ENCODE measurements around the gene MGRN1. TPM values are rescaled to one million over a fixed set of nuclear protein-coding genes. Genes with fewer than 3 reads are reported as not detected.
A peak's percentile ranks its signal among the peaks of the same experiment; 100 is the strongest.

The MGRN1 gene
- total RNA-seq, 5 donors from 2014 or later (not counting 1 experiment from before 2014, with no cell fraction given): 63.1 to 76.8 (median 72.2) TPM

- Mint-ChIP-seq H3K36me3 (peaks cover 4% of the 10 kb centered on the region), H3K4me3 (no peak overlapping the region), H3K9me3 (no peaks in the 10 kb centered on the region), H3K27me3 (no peaks in the 10 kb centered on the region), H3K4me1 (peaks cover 32 to 36% (median 34%) of the 10 kb centered on the region in 3 donors), H3K27ac (peak overlapping the region; percentile 31 to 46)
- no peak for ATAC-seq (replicated peaks in 1 of 4)
- ChIA-PET CTCF (no interaction called here), POLR2A (no interaction called here)
- H3K36me3 ChIP-seq (ENCODE audit: control insufficient read depth in 2 of 2, extremely low read depth in 1 of 2, insufficient read depth in 1 of 2, low read length in 1 of 2): peaks cover 7% of the 10 kb centered on the region in 2 donors
- WGBS (ENCODE audit: insufficient coverage): 90% methylated on average over 23 of the region's 27 CpGs
- H3K4me1 ChIP-seq (ENCODE audit: control insufficient read depth in 1 of 2, extremely low read depth in 1 of 2, insufficient read depth in 2 of 2, low read length in 2 of 2): peaks cover 0 to 34% of the 10 kb centered on the region in 2 experiments
- no peaks in the 10 kb centered on the region for H3K9me3 ChIP-seq
- no peaks in the 10 kb centered on the region for H3K27me3 ChIP-seq (replicated peaks in 1 of 2; ENCODE audit: control insufficient read depth in 2 of 2, extremely low read depth in 1 of 2, insufficient read depth in 2 of 2, low read length in 1 of 2)
- H3K27ac ChIP-seq (ENCODE audit: low read length): no peak overlapping the region
- DNase-seq: no peak
- no peak overlapping the region for H3K4me3 ChIP-seq (ENCODE audit: control insufficient read depth in 1 of 2, extremely low read depth in 1 of 2, low read length in 1 of 2)
Observed at GRCh38 chr16:4639899-4640509, 15.4 kb downstream of the MGRN1 start.

GRCh38 chr16:4640572-4641305 lies 16.1 kb downstream of the MGRN1 start:
- Mint-ChIP-seq H3K27ac (peak overlapping the region; percentile 59 to 84), H3K27me3 (no peaks in the 10 kb centered on the region), H3K9me3 (no peaks in the 10 kb centered on the region), H3K4me1 (peaks cover 37 to 43% (median 40%) of the 10 kb centered on the region in 3 donors), H3K4me3 (peak overlapping the region in 1 of 3 donors; percentile 40), H3K36me3 (peaks cover 4% of the 10 kb centered on the region)
- POLR2A ChIA-PET: no interaction called here
- no peak overlapping the region for H3K27ac ChIP-seq (ENCODE audit: low read length)
- no peaks in the 10 kb centered on the region for H3K9me3 ChIP-seq
- DNase-seq (peak in 1 of 35 experiments; percentile 25), ATAC-seq (replicated peaks in 1 of 4) (peak in 1 of 4 experiments; percentile 46)
- H3K4me1 ChIP-seq (ENCODE audit: control insufficient read depth in 1 of 2, extremely low read depth in 1 of 2, insufficient read depth in 2 of 2, low read length in 2 of 2): peaks cover 0 to 39% of the 10 kb centered on the region in 2 experiments
- no peak overlapping the region for H3K4me3 ChIP-seq (ENCODE audit: control insufficient read depth in 1 of 2, extremely low read depth in 1 of 2, low read length in 1 of 2)
- CTCF ChIA-PET: no interaction called here
- H3K36me3 ChIP-seq (ENCODE audit: control insufficient read depth in 2 of 2, extremely low read depth in 1 of 2, insufficient read depth in 1 of 2, low read length in 1 of 2): peaks cover 7 to 12% of the 10 kb centered on the region in 2 donors
- WGBS (ENCODE audit: insufficient coverage): 67% methylated on average over 7 of the region's 19 CpGs
- no peaks in the 10 kb centered on the region for H3K27me3 ChIP-seq (replicated peaks in 1 of 2; ENCODE audit: control insufficient read depth in 2 of 2, extremely low read depth in 1 of 2, insufficient read depth in 2 of 2, low read length in 1 of 2)

GRCh38 chr16:4641306-4641687 lies 16.7 kb downstream of the MGRN1 start:
- DNase-seq (no peak), ATAC-seq (replicated peaks in 1 of 4) (no peak)
- WGBS (ENCODE audit: insufficient coverage): 100% methylated on average over 2 of the region's 5 CpGs
- Mint-ChIP-seq H3K27me3 (no peaks in the 10 kb centered on the region), H3K4me1 (peaks cover 37 to 47% (median 42%) of the 10 kb centered on the region in 3 donors), H3K36me3 (peaks cover 2% of the 10 kb centered on the region), H3K9me3 (no peaks in the 10 kb centered on the region), H3K4me3 (peak overlapping the region in 2 of 3 donors; percentile 7 to 40), H3K27ac (peak overlapping the region; percentile 59 to 84)
- Histone ChIP-seq H3K27ac (ENCODE audit: low read length) (no peak overlapping the region), H3K27me3 (replicated peaks in 1 of 2; ENCODE audit: control insufficient read depth in 2 of 2, extremely low read depth in 1 of 2, insufficient read depth in 2 of 2, low read length in 1 of 2) (no peaks in the 10 kb centered on the region), H3K4me3 (ENCODE audit: control insufficient read depth in 1 of 2, extremely low read depth in 1 of 2, low read length in 1 of 2) (no peak overlapping the region), H3K36me3 (ENCODE audit: control insufficient read depth in 2 of 2, extremely low read depth in 1 of 2, insufficient read depth in 1 of 2, low read length in 1 of 2) (peaks cover 7 to 12% of the 10 kb centered on the region in 2 donors), H3K9me3 (no peaks in the 10 kb centered on the region), H3K4me1 (ENCODE audit: control insufficient read depth in 1 of 2, extremely low read depth in 1 of 2, insufficient read depth in 2 of 2, low read length in 2 of 2) (peaks cover 0 to 44% of the 10 kb centered on the region in 2 experiments)
- CTCF ChIA-PET: no interaction called here
- POLR2A ChIA-PET: interaction anchor here in 1 of 2 donors (0.6 kb wide), 1 partner anchor 25 kb away, joined by 3 read pairs; no protein-coding TSS in a partner anchor

GRCh38 chr16:4641895-4642294 lies 17.3 kb downstream of the MGRN1 start:
- no peaks in the 10 kb centered on the region for H3K36me3 Mint-ChIP-seq
- H3K4me1 ChIP-seq (ENCODE audit: control insufficient read depth in 1 of 2, extremely low read depth in 1 of 2, insufficient read depth in 2 of 2, low read length in 2 of 2): peaks cover 1 to 50% of the 10 kb centered on the region in 2 experiments
- no peaks in the 10 kb centered on the region for H3K27me3 Mint-ChIP-seq
- H3K27ac Mint-ChIP-seq: peak overlapping the region in 1 of 2 donors; percentile 71
- peaks cover 39 to 48% (median 43%) of the 10 kb centered on the region in 3 donors for H3K4me1 Mint-ChIP-seq
- no peak overlapping the region for H3K27ac ChIP-seq (ENCODE audit: low read length)
- no peak overlapping the region for H3K4me3 ChIP-seq (ENCODE audit: control insufficient read depth in 1 of 2, extremely low read depth in 1 of 2, low read length in 1 of 2)
- ChIA-PET CTCF (no interaction called here), POLR2A (interaction anchor here in 1 of 2 donors (0.6 kb wide), 1 partner anchor 26 kb away, joined by 3 read pairs; no protein-coding TSS in a partner anchor)
- no peak overlapping the region for H3K4me3 Mint-ChIP-seq
- no peak for DNase-seq
- H3K36me3 ChIP-seq (ENCODE audit: control insufficient read depth in 2 of 2, extremely low read depth in 1 of 2, insufficient read depth in 1 of 2, low read length in 1 of 2): peaks cover 7 to 12% of the 10 kb centered on the region in 2 donors
- H3K27me3 ChIP-seq (replicated peaks in 1 of 2; ENCODE audit: control insufficient read depth in 2 of 2, extremely low read depth in 1 of 2, insufficient read depth in 2 of 2, low read length in 1 of 2): no peaks in the 10 kb centered on the region
- H3K9me3 Mint-ChIP-seq: no peaks in the 10 kb centered on the region
- 89% methylated on average over 5 of the region's 14 CpGs for WGBS (ENCODE audit: insufficient coverage)
- no peak for ATAC-seq (replicated peaks in 1 of 4)
- H3K9me3 ChIP-seq: no peaks in the 10 kb centered on the region

GRCh38 chr16:4646773-4647643 lies 22.4 kb downstream of the MGRN1 start:
- 66% methylated on average over 17 of the region's 22 CpGs for WGBS (ENCODE audit: insufficient coverage)
- peak in 3 of 4 experiments; percentile 25 to 71 (median 47) for ATAC-seq (replicated peaks in 1 of 4)
- H3K27me3 Mint-ChIP-seq: no peaks in the 10 kb centered on the region
- ChIA-PET POLR2A (no interaction called here), CTCF (no interaction called here)
- peak overlapping the region; percentile 66 to 71 for H3K27ac Mint-ChIP-seq
- H3K9me3 Mint-ChIP-seq: no peaks in the 10 kb centered on the region
- Histone ChIP-seq H3K9me3 (no peaks in the 10 kb centered on the region), H3K36me3 (ENCODE audit: control insufficient read depth in 2 of 2, extremely low read depth in 1 of 2, insufficient read depth in 1 of 2, low read length in 1 of 2) (peaks cover 5 to 17% of the 10 kb centered on the region in 2 donors), H3K4me3 (ENCODE audit: control insufficient read depth in 1 of 2, extremely low read depth in 1 of 2, low read length in 1 of 2) (no peak overlapping the region), H3K4me1 (ENCODE audit: control insufficient read depth in 1 of 2, extremely low read depth in 1 of 2, insufficient read depth in 2 of 2, low read length in 2 of 2) (peaks cover 13 to 49% of the 10 kb centered on the region in 2 experiments), H3K27ac (ENCODE audit: low read length) (no peak overlapping the region), H3K27me3 (replicated peaks in 1 of 2; ENCODE audit: control insufficient read depth in 2 of 2, extremely low read depth in 1 of 2, insufficient read depth in 2 of 2, low read length in 1 of 2) (no peaks in the 10 kb centered on the region)
- peaks cover 37 to 47% (median 43%) of the 10 kb centered on the region in 3 donors for H3K4me1 Mint-ChIP-seq
- peak in 14 of 35 experiments; percentile 13 to 49 (median 32) for DNase-seq
- peak overlapping the region in 1 of 3 donors; percentile 55 for H3K4me3 Mint-ChIP-seq
- peaks cover 9% of the 10 kb centered on the region for H3K36me3 Mint-ChIP-seq

GRCh38 chr16:4647644-4647980 lies 23.0 kb downstream of the MGRN1 start:
- Mint-ChIP-seq H3K27ac (peak overlapping the region; percentile 66 to 71), H3K27me3 (no peaks in the 10 kb centered on the region), H3K4me1 (peaks cover 37 to 47% (median 43%) of the 10 kb centered on the region in 3 donors), H3K9me3 (no peaks in the 10 kb centered on the region), H3K36me3 (peaks cover 9% of the 10 kb centered on the region), H3K4me3 (peak overlapping the region in 1 of 3 donors; percentile 55)
- no peak overlapping the region for H3K27ac ChIP-seq (ENCODE audit: low read length)
- H3K4me1 ChIP-seq (ENCODE audit: control insufficient read depth in 1 of 2, extremely low read depth in 1 of 2, insufficient read depth in 2 of 2, low read length in 2 of 2): peaks cover 13 to 49% of the 10 kb centered on the region in 2 experiments
- peaks cover 8 to 23% of the 10 kb centered on the region in 2 donors for H3K36me3 ChIP-seq (ENCODE audit: control insufficient read depth in 2 of 2, extremely low read depth in 1 of 2, insufficient read depth in 1 of 2, low read length in 1 of 2)
- no peaks in the 10 kb centered on the region for H3K9me3 ChIP-seq
- ChIA-PET CTCF (interaction anchor here in 1 of 2 donors (0.7 kb wide), 1 partner anchor 295 kb away, joined by 3 read pairs; no protein-coding TSS in a partner anchor), POLR2A (no interaction called here)
- DNase-seq: no peak
- no peak overlapping the region for H3K4me3 ChIP-seq (ENCODE audit: control insufficient read depth in 1 of 2, extremely low read depth in 1 of 2, low read length in 1 of 2)
- peak in 1 of 4 experiments; percentile 3 for ATAC-seq (replicated peaks in 1 of 4)
- WGBS (ENCODE audit: insufficient coverage): 95% methylated on average over 8 of the region's 8 CpGs
- H3K27me3 ChIP-seq (replicated peaks in 1 of 2; ENCODE audit: control insufficient read depth in 2 of 2, extremely low read depth in 1 of 2, insufficient read depth in 2 of 2, low read length in 1 of 2): no peaks in the 10 kb centered on the region
